ENCODE measurements around the gene TMEM161A. TPM values are rescaled to one million over a fixed set of nuclear protein-coding genes. Genes with fewer than 3 reads are reported as not detected.

Gene TMEM161A
- total RNA-seq, 1 experiment from 2014 or later = 46.0 TPM

GRCh38 chr19:19105365-19106055 is 32.8 kb downstream of the TMEM161A start (continued):
- TF ChIP-seq ERG (CRISPR knock-in tag; IDR thresholded peaks at IDR 0.05) (no peak), ZNF671 (CRISPR knock-in tag; IDR thresholded peaks at IDR 0.05) (no peak), FOXK1 (CRISPR knock-in tag; IDR thresholded peaks at IDR 0.05) (peak; percentile 23; the same call in 1 of the 2 replicates), TEAD1 (CRISPR knock-in tag; IDR thresholded peaks at IDR 0.05) (no peak), KAT7 (CRISPR knock-in tag; IDR thresholded peaks at IDR 0.05; ENCODE audit: borderline replicate concordance) (no peak), TEAD4 (CRISPR knock-in tag; IDR thresholded peaks at IDR 0.05) (no peak), ZNF232 (CRISPR knock-in tag; IDR thresholded peaks at IDR 0.05) (no peak), NR1H2 (CRISPR knock-in tag; IDR thresholded peaks at IDR 0.05) (no peak), ARID4B (CRISPR knock-in tag; IDR thresholded peaks at IDR 0.05; ENCODE audit: borderline replicate concordance) (0 out of 2 replicates have a peak, but pooled peaks have one; percentile 35), ZNF263 (CRISPR knock-in tag; IDR thresholded peaks at IDR 0.05; ENCODE audit: low read depth) (no peak), SMAD4 (CRISPR knock-in tag; IDR thresholded peaks at IDR 0.05) (no peak), JUN (CRISPR knock-in tag; IDR thresholded peaks at IDR 0.05) (no peak), ESRRA (CRISPR knock-in tag; IDR thresholded peaks at IDR 0.05; ENCODE audit: borderline replicate concordance) (peak; percentile 54; the same call in 1 of the 2 replicates), SP1 (CRISPR knock-in tag; conservative IDR thresholded peaks at IDR 0.05) (peak; percentile 86), MXD4 (CRISPR knock-in tag; IDR thresholded peaks at IDR 0.05; ENCODE audit: borderline replicate concordance) (no peak), NR2C2 (CRISPR knock-in tag; IDR thresholded peaks at IDR 0.05) (no peak)

GRCh38 chr19:19103167-19103566 is 35.1 kb downstream of the TMEM161A start:
- Mint-ChIP-seq H3K27ac (no peak overlapping the region), H3K9me3 (no peaks in the 10 kb centered on the region), H3K4me1 (peaks cover 20% of the 10 kb centered on the region), H3K4me3 (no peak overlapping the region), H3K36me3 (no peaks in the 10 kb centered on the region), H3K27me3 (ENCODE audit: low read depth) (peaks cover 8% of the 10 kb centered on the region)
- ATAC-seq (no peak), DNase-seq (ENCODE audit: low spot score) (no peak)
- ChIA-PET POLR2A (no interaction called here), CTCF (interaction anchor here (0.9 kb wide), 1 partner anchor 12 kb away, joined by 3 read pairs; no protein-coding TSS in a partner anchor)
- TF ChIP-seq AFF4 (CRISPR knock-in tag; IDR thresholded peaks at IDR 0.05; ENCODE audit: borderline replicate concordance) = no peak
- TF ChIP-seq ATF3 (CRISPR knock-in tag; conservative IDR thresholded peaks at IDR 0.05) = no peak
- TF ChIP-seq ELF4 (CRISPR knock-in tag; IDR thresholded peaks at IDR 0.05; ENCODE audit: low read depth) = no peak
- no peak for TF ChIP-seq SMAD4 (CRISPR knock-in tag; IDR thresholded peaks at IDR 0.05)
- TF ChIP-seq E2F4 (CRISPR knock-in tag; IDR thresholded peaks at IDR 0.05; ENCODE audit: borderline replicate concordance, low read depth) = no peak
- no peak for TF ChIP-seq ETV6 (CRISPR knock-in tag; IDR thresholded peaks at IDR 0.05)
- no peak for TF ChIP-seq ZNF425 (CRISPR knock-in tag; conservative IDR thresholded peaks at IDR 0.05)
- no peak for TF ChIP-seq NR1H2 (CRISPR knock-in tag; IDR thresholded peaks at IDR 0.05)
- TF ChIP-seq ZNF671 (CRISPR knock-in tag; IDR thresholded peaks at IDR 0.05) = no peak
- no peak for TF ChIP-seq PRRX2 (CRISPR knock-in tag; IDR thresholded peaks at IDR 0.05)
- TF ChIP-seq CREM (CRISPR knock-in tag; IDR thresholded peaks at IDR 0.05) = no peak
